Hematopoietic multipotent progenitor cell treated with erythropoietin and hydrocortisone succinate and interleukin-3 and kit ligand, for 17 days (in vitro differentiated cells): ENCODE measurements around the gene CNTN4.
"Not testable (repeated sequence)": the region's sequence is repeated elsewhere in the genome, so short reads cannot be mapped to it uniquely, and the experiment has no call there.

Experiments used
- DNase-seq: peaks from one replicate; pipeline ENCODE4 v3.0.0-alpha.2; 2015; ENCODE audit warnings: low spot score

CNTN4 gene

GRCh38 chr3:2517500-2518172, 419.0 kb downstream of the CNTN4 start:
- no peak for DNase-seq

DNA sequence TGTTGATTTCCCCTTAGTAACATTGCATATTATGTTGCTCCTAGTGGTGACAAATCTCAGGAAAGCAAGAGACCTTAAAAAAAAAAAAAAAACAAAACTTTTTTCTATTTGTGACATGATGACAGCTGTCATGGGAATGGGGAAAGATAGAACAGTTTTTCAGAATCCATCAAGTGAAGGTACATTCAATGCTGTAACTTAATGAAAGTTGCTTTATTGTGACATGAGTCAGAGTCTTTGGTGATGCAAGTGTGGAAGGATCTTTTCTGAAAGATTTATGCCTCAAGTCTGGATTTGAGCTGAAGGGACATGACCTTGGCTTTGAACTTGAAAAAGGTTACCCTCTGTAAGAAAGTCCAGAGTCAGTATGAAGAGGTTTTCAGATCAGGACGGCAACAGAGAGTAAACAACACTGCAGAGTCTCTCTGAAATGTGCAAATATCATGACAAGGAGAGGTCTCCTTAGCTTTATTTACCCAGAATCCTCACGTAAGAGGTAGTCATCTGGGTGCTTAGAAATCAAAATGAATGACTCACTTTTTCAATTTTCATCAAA, 424.7 kb downstream of the CNTN4 start:
- no peak for DNase-seq

GRCh38 chr3:2525968-2526367, 427.3 kb downstream of the CNTN4 start:
- DNase-seq: no peak

- no peak for DNase-seq
These were observed 428.3 kb downstream of the CNTN4 start for GRCh38 chr3:2526926-2527325.

GRCh38 chr3:2527328-2527727, 428.7 kb downstream of the CNTN4 start:
- not testable (repeated sequence) for DNase-seq

DNA sequence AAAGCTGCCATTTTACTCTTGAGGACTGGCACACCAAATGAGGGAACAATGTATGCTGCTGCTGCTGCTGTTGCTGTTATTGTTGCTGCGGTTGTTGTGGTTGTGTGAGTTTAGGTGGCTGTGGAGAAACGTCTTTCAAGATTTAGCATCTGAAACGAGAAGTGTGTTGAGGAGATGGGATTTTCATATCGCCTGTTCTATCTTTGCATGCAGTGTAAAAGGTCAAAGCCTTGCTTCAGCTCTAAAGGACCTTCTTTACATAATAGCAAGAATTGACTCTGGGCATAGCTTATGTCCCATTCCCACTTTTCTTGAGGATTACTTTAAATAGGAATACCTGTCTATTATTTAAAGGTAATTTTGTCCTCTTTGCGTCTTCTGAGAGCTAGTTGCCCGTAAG, 436.1 kb downstream of the CNTN4 start:
- not testable (repeated sequence) for DNase-seq

GRCh38 chr3:2535206-2535605, 436.5 kb downstream of the CNTN4 start:
- DNase-seq: no peak

DNA sequence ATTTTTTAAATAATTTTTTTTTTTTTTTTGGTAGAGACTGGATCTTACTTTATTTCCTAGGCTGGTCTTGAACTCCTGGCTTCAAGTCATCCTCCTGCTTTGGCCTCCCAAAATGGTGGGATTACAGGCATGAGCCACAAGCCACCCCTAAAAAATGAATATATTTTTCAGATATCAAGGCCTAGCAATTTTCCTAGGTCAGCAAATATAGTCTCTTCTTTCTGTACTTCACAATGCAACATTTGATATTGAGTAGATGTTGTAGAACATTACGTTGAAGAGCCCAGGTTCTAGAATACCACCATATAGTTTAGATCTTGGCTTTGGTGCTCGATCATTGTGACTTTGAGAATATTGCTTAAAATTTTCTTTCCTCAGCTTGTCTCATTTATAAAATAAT, 437.9 kb downstream of the CNTN4 start:
- no peak for DNase-seq

GRCh38 chr3:2540115-2540514, 441.4 kb downstream of the CNTN4 start:
- no peak for DNase-seq

- no peak for DNase-seq
These were observed 444.6 kb downstream of the CNTN4 start for GRCh38 chr3:2543247-2543646.

DNA sequence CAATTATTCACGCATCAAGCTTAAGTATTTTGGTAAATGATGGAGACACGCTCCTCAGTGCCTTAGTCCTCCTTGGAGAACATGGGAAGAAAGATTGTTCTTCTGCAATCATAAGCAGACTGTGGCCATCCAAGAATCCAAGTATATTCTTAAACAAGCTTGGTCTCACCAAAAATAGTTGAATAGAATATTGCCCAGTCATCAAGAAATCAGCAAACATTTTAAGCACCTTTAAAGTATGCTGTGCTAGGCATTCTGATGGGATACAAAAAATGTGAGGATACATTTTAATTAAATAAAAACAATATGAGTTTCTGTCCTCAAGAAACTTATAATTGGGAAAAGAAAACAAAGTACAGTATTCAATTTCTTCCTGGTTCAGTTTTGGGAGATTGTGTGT, 445.5 kb downstream of the CNTN4 start:
- no peak for DNase-seq

DNA sequence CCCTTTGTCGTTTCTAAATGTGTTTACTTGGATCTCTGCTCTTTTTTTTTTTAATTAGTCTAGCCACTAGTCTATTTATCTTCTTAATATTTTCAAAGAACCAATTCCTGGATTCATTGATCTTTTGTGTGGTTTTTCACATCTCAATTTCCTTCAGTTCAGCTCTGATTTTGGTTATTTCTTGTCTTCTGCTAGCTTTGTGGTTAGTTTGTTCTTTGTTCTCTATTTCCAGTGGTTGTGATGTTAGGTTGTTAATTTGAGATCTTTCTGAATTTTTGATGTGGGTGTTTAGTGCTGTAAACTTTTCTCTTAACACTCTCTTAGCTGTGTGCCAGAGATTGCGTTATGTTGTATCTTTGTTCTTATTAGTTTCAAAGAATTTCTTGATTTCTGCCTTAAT, 446.1 kb downstream of the CNTN4 start:
- no peak for DNase-seq

DNA sequence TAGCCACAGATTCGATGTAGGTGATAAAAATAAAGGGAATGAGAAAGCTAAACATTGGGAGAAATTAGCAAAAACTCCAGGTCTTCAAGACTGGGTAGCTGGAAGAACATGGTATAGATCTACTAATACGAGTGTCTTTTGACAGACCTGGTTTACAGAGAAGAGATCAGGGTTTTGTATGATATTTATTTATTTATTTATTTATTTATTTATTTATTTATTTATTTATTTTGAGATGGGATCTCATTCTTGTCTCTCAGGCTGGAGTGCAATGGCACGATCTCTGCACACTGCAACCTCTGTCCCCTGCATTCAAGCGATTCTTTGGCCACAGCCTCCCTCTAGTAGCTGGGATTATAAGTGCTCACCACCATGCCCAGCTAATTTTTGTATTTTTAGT, 448.4 kb downstream of the CNTN4 start:
- DNase-seq: no peak

DNA sequence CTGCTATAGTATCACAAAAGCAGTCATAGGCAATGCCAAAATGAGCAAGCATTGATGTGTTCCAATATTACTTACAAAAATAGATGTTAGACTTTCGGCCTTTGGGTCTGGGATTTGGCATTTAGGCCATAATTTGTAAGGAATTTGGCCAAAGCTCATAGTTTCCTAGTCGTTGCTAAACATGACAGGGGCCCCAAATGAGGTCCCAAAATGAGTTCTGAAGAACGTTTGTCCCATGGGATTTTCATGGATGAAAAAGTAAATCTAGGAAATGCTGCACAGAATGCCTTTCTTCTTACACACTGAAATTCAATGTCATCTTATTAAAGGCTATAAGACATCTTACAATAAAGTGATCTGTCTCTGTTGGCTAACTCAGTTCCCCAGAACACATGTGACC, 456.0 kb downstream of the CNTN4 start:
- DNase-seq: no peak

- DNase-seq: no peak
These were observed 460.1 kb downstream of the CNTN4 start for GRCh38 chr3:2558796-2559195.

DNA sequence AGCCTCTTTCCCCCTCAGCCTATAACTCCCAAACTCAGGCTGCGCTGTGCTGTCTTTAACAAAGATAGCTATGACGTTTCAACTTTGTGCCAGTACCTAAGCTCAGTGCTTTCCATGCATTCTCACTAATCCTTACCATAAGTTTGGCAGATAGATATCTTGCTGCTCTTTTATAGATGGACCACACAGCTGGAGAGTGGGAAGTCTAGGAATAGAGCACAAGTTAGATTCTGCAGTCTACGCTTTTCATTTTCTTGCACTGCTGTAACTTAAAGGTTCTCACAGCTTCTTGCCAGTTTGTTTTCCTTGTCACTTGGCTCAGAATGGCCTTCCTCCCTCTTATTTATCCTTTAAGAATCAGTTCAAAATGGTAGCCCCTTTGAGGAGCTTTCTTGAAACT, 468.8 kb downstream of the CNTN4 start:
- no peak for DNase-seq

- no peak for DNase-seq
These were observed 469.5 kb downstream of the CNTN4 start for GRCh38 chr3:2568156-2568555.

DNA sequence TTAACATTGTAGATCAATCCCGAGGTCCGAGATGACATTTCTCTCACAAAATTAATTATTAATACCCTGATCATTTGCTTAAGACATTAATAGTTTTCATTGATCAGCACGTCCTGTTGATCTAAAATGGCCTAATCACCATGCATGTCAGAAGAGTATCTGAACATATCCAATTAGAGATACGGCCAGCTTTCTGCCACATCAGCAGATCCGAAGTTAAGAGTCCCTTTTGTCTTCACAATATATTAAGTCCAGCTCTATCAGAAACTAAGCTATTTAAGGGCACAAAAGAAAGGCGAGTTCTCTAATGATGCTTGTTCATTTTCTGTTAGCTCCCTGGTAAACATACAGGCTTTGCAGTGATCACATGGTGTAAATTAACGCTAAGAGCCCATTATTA, 470.3 kb downstream of the CNTN4 start:
- DNase-seq: no peak

- no peak for DNase-seq
These were observed 478.9 kb downstream of the CNTN4 start for GRCh38 chr3:2577571-2577970.

- no peak for DNase-seq
These were observed 479.9 kb downstream of the CNTN4 start for GRCh38 chr3:2578560-2578959.

- DNase-seq: no peak
These were observed 480.5 kb downstream of the CNTN4 start for GRCh38 chr3:2579206-2579605.

DNA sequence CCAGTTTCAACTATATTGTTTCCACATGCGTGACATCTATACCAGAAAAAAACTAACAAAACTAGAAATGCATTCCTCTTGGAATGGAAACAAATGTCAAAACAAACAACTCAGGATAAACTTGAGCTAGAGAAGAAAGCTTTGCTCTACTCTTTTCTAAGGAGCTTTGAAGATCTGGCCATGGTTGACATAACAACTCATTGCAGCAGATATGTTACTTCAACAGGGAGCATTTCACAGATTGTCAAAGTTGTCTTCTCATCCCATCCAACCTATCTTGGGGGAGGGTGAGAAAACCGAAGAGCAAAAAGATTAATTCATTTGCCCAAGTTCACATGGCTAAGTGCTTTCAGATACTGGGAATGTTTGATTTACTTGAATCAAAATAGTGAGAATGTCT, 484.4 kb downstream of the CNTN4 start:
- DNase-seq: no peak

DNA sequence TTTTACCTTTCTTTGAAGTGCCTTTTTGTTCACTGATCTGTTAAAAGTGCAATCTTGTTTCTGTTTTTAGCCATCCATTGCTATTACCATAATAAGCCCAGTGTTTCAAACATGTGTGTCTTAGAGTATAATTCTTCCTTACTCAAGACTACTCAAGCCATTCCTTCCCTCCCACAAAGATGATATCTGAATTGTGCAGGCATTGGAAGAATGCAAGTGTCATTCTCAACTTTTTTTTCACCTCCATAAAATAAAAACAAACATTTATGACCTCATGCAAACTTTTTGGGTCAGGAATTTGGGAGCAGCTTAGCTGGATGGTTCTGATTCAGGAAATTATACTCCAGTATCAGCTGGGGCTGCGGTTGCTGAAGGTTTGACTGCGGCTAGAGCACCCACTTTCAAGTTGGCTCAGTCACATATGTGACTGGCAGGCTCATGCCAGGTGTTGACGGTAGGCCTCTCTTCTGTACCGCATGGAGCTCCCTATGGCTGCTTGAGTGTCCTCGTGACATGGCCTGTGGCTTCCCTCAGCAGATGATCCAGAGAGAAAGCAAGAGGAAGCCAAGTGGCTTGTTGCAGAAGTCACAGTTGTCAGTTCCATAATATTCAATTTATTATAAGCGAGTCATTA, 490.8 kb downstream of the CNTN4 start:
- no peak for DNase-seq

GRCh38 chr3:2595486-2595885, 496.8 kb downstream of the CNTN4 start:
- DNase-seq: no peak
